Right lobe of liver (tissue), 6 donors: Measurements from ENCODE around the gene CDC23. TPM values are rescaled to one million over a fixed set of nuclear protein-coding genes. Genes with fewer than 3 reads are reported as not detected.
"Not testable (repeated sequence)": the region's sequence is repeated elsewhere in the genome, so short reads cannot be mapped to it uniquely, and the experiment has no call there.

Source experiments
- ATAC-seq, 4 donors: fragments of 200-7000 bp; cut with Tn5 transposase; one replicate each; pipeline ENCODE4 v1.9.1; 2020; ENCODE audit warnings: mild to moderate bottlenecking in 4 of 4, moderate library complexity in 4 of 4
- DNase-seq, 3 donors: peaks; one replicate each; pipeline ENCODE4 v3.0.0-alpha.2; 2020
- H3K27ac ChIP-seq, 3 donors: fragments of 200-600 bp; one replicate each; pipeline ENCODE4 v1.8.0; 2022
- H3K27me3 ChIP-seq, 2 donors: fragments of 200-600 bp; one replicate each; pipeline ENCODE4 v1.8.0; 2022
- H3K36me3 ChIP-seq, 4 donors: fragments of 200-600 bp; sonication (generic) in 1 of 4; one replicate each; pipeline versions ENCODE4 v1.5.1 to v1.8.0; 2017 to 2022; ENCODE audit warnings: control low read depth in 1 of 4
- H3K4me1 ChIP-seq, 4 donors: fragments of 200-600 bp; sonication (generic) in 1 of 4; one replicate each; pipeline versions ENCODE4 v1.5.1 to v1.8.0; 2017 to 2022; ENCODE audit warnings: control low read depth in 1 of 4
- H3K4me3 ChIP-seq, 3 donors: fragments of 200-600 bp; one replicate each; pipeline ENCODE4 v1.8.0; 2022
- H3K9me3 ChIP-seq, 4 donors: fragments of 200-600 bp; sonication (generic) in 1 of 4; one replicate each; pipeline versions ENCODE4 v1.5.1 to v1.8.0; 2017 to 2022; ENCODE audit warnings: control low read depth in 1 of 4
- POLR2A ChIP-seq: fragments of 450-650 bp; IDR thresholded peaks from one replicate; pipeline ENCODE4 v1.6.1; 2017; ENCODE audit warnings: antibody characterized with exemption, mild to moderate bottlenecking
- WGBS: methylation state at CpG from one replicate; pipeline ENCODE4 v1.1.6; 2018; ENCODE audit warnings: low coverage, low lambda C conversion rate; ENCODE audit not compliant: insufficient coverage; ENCODE audit errors: missing lambda C conversion rate; 5-methylcytosine and 5-hydroxymethylcytosine counted together
- intact Hi-C, 2 donors: fragments of 100-400 bp; cut with DNase I; formaldehyde crosslinking; loops; one replicate each; pipeline versions ENCODE4 v1.11.2 to v1.14.1; 2022
- total RNA-seq, 6 experiments: library from RNA; depleted of rRNA in 2 of 6; stranded (reverse); fragments of >200 nt in 2 of 6; fragmentation: NEBNext Ultra II Directional in 3 of 6; extraction: Animal tissue kit (Norgen Biotek cat#: 25700) in 3 of 6; gene quantifications; one replicate each; pipeline versions ENCODE4 v1.1.0 to v1.2.4, GENCODE V29; 2016 to 2023
- TF ChIP-seq, protein P1 (sequence below), 4 donors: fragments of 200-600 bp in 3 of 4; fragments of 450-650 bp in 1 of 4; IDR thresholded peaks; one replicate each; pipeline versions ENCODE4 v1.5.1 to v1.8.0; 2016 to 2022; ENCODE audit warnings: antibody characterized with exemption in 4 of 4, mild to moderate bottlenecking in 2 of 4
- donor health status: DM: no; HTN: yes; CAD: no.
- donor health status: DM: no; HTN: no; CAD: no.
- donor health status: DM: no; HTN: no; CAD: no.
- donor health status: DM: no; HTN: yes; CAD: no.
- donor health status: DM: no; HTN: yes; CAD: no.

Gene CDC23
- total RNA-seq, 6 experiments from 2014 or later = 11.9 to 16.2 (median 15.2) TPM

DNA sequence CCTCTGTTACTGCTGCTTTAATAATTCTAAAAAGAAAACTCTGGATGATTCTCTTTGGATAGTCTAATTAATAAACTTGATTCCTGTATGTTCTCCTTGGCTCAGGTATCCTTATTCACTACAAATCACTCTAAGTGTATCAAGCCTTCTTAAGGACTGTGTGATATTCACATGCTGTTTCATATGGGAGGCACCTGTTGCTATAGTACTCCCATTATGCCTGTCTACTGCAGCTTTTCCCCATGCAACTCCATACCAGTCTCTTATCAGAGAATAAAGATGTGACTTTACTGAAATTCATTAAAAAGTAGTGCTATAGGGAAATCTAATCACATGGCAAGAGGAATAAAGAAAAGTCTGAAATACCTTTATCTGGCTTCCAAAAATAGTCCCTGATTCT lies 49.4 kb downstream of the CDC23 start:
- H3K27me3 ChIP-seq = no peaks in the 10 kb centered on the region
- intact Hi-C loops = no loop called here
- no peaks in the 10 kb centered on the region for H3K4me1 ChIP-seq
- no peak overlapping the region for H3K4me3 ChIP-seq
- no peaks in the 10 kb centered on the region for H3K9me3 ChIP-seq
- ATAC-seq (no peak), DNase-seq (no peak)
- peaks cover 12 to 99% (median 65%) of the 10 kb centered on the region in 4 donors for H3K36me3 ChIP-seq
- H3K27ac ChIP-seq = no peak overlapping the region
- TF ChIP-seq POLR2A = no peak
- TF ChIP-seq, protein P1, sequence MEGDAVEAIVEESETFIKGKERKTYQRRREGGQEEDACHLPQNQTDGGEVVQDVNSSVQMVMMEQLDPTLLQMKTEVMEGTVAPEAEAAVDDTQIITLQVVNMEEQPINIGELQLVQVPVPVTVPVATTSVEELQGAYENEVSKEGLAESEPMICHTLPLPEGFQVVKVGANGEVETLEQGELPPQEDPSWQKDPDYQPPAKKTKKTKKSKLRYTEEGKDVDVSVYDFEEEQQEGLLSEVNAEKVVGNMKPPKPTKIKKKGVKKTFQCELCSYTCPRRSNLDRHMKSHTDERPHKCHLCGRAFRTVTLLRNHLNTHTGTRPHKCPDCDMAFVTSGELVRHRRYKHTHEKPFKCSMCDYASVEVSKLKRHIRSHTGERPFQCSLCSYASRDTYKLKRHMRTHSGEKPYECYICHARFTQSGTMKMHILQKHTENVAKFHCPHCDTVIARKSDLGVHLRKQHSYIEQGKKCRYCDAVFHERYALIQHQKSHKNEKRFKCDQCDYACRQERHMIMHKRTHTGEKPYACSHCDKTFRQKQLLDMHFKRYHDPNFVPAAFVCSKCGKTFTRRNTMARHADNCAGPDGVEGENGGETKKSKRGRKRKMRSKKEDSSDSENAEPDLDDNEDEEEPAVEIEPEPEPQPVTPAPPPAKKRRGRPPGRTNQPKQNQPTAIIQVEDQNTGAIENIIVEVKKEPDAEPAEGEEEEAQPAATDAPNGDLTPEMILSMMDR (IDR thresholded peaks at IDR 0.05) = no peak

DNA sequence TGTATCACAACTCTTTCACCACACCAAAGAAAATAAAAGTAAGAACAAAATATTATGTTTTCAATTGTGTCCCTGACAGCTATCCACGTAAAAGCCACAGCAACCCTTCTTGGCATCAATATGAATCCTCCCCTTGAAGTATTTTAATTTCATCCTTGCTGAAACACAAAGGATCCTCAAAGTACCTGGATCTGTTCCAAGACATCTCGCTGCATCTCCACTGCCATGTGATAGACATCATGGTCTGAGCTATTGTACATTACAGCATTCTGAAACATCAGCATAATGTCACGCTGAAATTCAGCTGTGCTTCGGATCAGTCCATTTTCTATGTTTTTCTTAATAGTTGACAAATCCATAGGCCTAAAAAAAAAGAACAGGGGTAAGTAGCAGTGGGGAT lies 52.4 kb downstream of the CDC23 start:
- WGBS = 92% methylated on average over 4 of the region's 4 CpGs
- intact Hi-C loops = no loop called here
- TF ChIP-seq, protein P1 (IDR thresholded peaks at IDR 0.05) = no peak
- no peak for TF ChIP-seq POLR2A
- no peaks in the 10 kb centered on the region for H3K27me3 ChIP-seq
- H3K4me1 ChIP-seq = no peaks in the 10 kb centered on the region
- no peak for DNase-seq
- H3K36me3 ChIP-seq = peaks cover 8 to 88% (median 52%) of the 10 kb centered on the region in 4 donors
- no peaks in the 10 kb centered on the region for H3K9me3 ChIP-seq
- H3K4me3 ChIP-seq = no peak overlapping the region
- H3K27ac ChIP-seq = no peak overlapping the region
- ATAC-seq = no peak

DNA sequence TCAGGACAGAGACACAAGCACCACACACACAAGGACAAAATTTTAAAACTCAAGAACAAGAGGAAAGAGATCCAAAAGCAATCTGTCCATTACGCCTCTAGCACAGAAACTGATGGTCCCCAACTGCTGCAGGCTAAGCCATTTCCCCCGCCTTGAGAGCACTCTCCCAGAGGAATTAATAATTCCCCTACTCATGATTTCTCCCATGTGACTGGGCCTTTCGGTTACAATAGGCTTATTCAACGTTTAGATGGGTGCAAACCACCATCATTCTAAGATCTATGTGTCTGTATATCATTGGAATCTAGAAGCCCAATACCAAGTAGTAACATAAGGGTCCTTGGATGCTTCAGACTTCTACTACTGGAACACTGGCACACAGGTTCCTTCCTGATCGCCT lies 53.5 kb downstream of the CDC23 start:
- ATAC-seq (no peak), DNase-seq (no peak)
- WGBS = 85% methylated on average over 4 of the region's 5 CpGs
- H3K4me3 ChIP-seq = no peak overlapping the region
- H3K4me1 ChIP-seq = no peaks in the 10 kb centered on the region
- H3K36me3 ChIP-seq = peaks cover 6 to 78% (median 43%) of the 10 kb centered on the region in 4 donors
- H3K27me3 ChIP-seq = no peaks in the 10 kb centered on the region
- no peaks in the 10 kb centered on the region for H3K9me3 ChIP-seq
- H3K27ac ChIP-seq = no peak overlapping the region
- intact Hi-C loops = no loop called here
- TF ChIP-seq, protein P1 (IDR thresholded peaks at IDR 0.05) = no peak
- no peak for TF ChIP-seq POLR2A

- no peaks in the 10 kb centered on the region for H3K9me3 ChIP-seq
- no peaks in the 10 kb centered on the region for H3K27me3 ChIP-seq
- DNase-seq (no peak), ATAC-seq (no peak)
- peaks cover 0 to 57% (median 30%) of the 10 kb centered on the region in 4 donors for H3K36me3 ChIP-seq
- no peaks in the 10 kb centered on the region for H3K4me1 ChIP-seq
- no peak overlapping the region for H3K27ac ChIP-seq
- intact Hi-C loops = no loop called here
- WGBS = 85% methylated on average over 1 of the region's 1 CpG
- no peak overlapping the region for H3K4me3 ChIP-seq
- TF ChIP-seq, protein P1 (IDR thresholded peaks at IDR 0.05) = no peak
- TF ChIP-seq POLR2A = no peak
Observed at GRCh38 chr5:138157626-138158025, 55.5 kb downstream of the CDC23 start.

- intact Hi-C loops, ATAC-seq, H3K4me3 ChIP-seq, H3K27me3 ChIP-seq, DNase-seq, H3K27ac ChIP-seq, H3K9me3 ChIP-seq, H3K4me1 ChIP-seq: not testable (repeated sequence)
- WGBS = 95% methylated on average over 9 of the region's 9 CpGs
- peaks cover 0 to 41% (median 22%) of the 10 kb centered on the region in 4 donors for H3K36me3 ChIP-seq
Observed at GRCh38 chr5:138155977-138156376, 57.1 kb downstream of the CDC23 start.
